Upper lobe of right lung (tissue), 1 donor: Measurements from ENCODE around the gene CNDP1. TPM values are rescaled to one million over a fixed set of nuclear protein-coding genes. Genes with fewer than 3 reads are reported as not detected.

Experiments used
- ATAC-seq: fragments of 200-7000 bp; cut with Tn5 transposase; one replicate; pipeline ENCODE4 v1.9.1; 2020; ENCODE audit warnings: mild to moderate bottlenecking, moderate library complexity
- DNase-seq: peaks from one replicate; pipeline ENCODE4 v3.0.0-alpha.2; 2020
- H3K27ac ChIP-seq: fragments of 200-600 bp; one replicate; pipeline ENCODE4 v1.8.0; 2022
- H3K27me3 ChIP-seq: fragments of 200-600 bp; one replicate; pipeline ENCODE4 v1.8.0; 2022; ENCODE audit warnings: mild to moderate bottlenecking
- H3K36me3 ChIP-seq: fragments of 200-600 bp; one replicate; pipeline ENCODE4 v1.8.0; 2022
- H3K4me1 ChIP-seq: fragments of 200-600 bp; one replicate; pipeline ENCODE4 v1.8.0; 2022
- H3K4me3 ChIP-seq: fragments of 200-600 bp; one replicate; pipeline ENCODE4 v1.8.0; 2022; ENCODE audit warnings: mild to moderate bottlenecking
- H3K9me3 ChIP-seq: fragments of 200-600 bp; one replicate; pipeline ENCODE4 v1.8.0; 2022
- CTCF ChIP-seq: fragments of 200-600 bp; IDR thresholded peaks from one replicate; pipeline ENCODE4 v1.8.0; 2022; ENCODE audit warnings: antibody characterized with exemption
- intact Hi-C: fragments of 100-400 bp; cut with DNase I; formaldehyde crosslinking; loops from one replicate; pipeline ENCODE4 v1.11.0; 2022
- total RNA-seq: library from RNA; stranded (reverse); fragmentation: NEBNext Ultra II Directional; extraction: Animal tissue kit (Norgen Biotek cat#: 25700); gene quantifications from one replicate; pipeline ENCODE4 v1.2.1, GENCODE V29; 2021
- donor health status: DM: no; HTN: yes; CAD: no; lungs with severe emphysema.

Gene CNDP1
- total RNA-seq, 1 donor from 2014 or later: not detected

- ATAC-seq: peak; percentile 66
- no peaks in the 10 kb centered on the region for H3K36me3 ChIP-seq
- intact Hi-C loops: no loop called here
- H3K4me1 ChIP-seq: peaks cover 35% of the 10 kb centered on the region
- H3K4me3 ChIP-seq: peak overlapping the region; percentile 73
- H3K27ac ChIP-seq: peak overlapping the region; percentile 100
- no peak for TF ChIP-seq CTCF
- no peaks in the 10 kb centered on the region for H3K9me3 ChIP-seq
- peak; percentile 87 for DNase-seq
- no peaks in the 10 kb centered on the region for H3K27me3 ChIP-seq
Measured at GRCh38 chr18:74597034-74597661, 62.8 kb downstream of the CNDP1 start.

- H3K36me3 ChIP-seq: no peaks in the 10 kb centered on the region
- TF ChIP-seq CTCF: no peak
- peak within 1 kb of the TSS; percentile 73 for H3K4me3 ChIP-seq
- H3K27me3 ChIP-seq: no peaks in the 10 kb centered on the region
- intact Hi-C loops: no loop called here
- no peaks in the 10 kb centered on the region for H3K9me3 ChIP-seq
- peaks cover 35% of the 10 kb centered on the region for H3K4me1 ChIP-seq
- peak; percentile 95 for ATAC-seq
- DNase-seq: peak; percentile 95
- peak within 1 kb of the TSS; percentile 100 for H3K27ac ChIP-seq
Measured at GRCh38 chr18:74597662-74598349, 63.5 kb downstream of the CNDP1 start, which contains the start of gene ZNF407. Gene ZNF407, plus strand, starts transcription at chr18:74597870. Its CDS starts 33,150 bp downstream, at chr18:74631020.

- H3K27me3 ChIP-seq: no peaks in the 10 kb centered on the region
- TF ChIP-seq CTCF: no peak
- peak overlapping the region; percentile 73 for H3K4me3 ChIP-seq
- peak overlapping the region; percentile 100 for H3K27ac ChIP-seq
- H3K36me3 ChIP-seq: no peaks in the 10 kb centered on the region
- intact Hi-C loops: no loop called here
- H3K9me3 ChIP-seq: no peaks in the 10 kb centered on the region
- DNase-seq (peak; percentile 88), ATAC-seq (peak; percentile 64)
- H3K4me1 ChIP-seq: peaks cover 35% of the 10 kb centered on the region
Measured at GRCh38 chr18:74598350-74599001, 64.2 kb downstream of the CNDP1 start.

GRCh38 chr18:74604361-74604760 lies 70.1 kb downstream of the CNDP1 start:
- intact Hi-C loops: no loop called here
- H3K36me3 ChIP-seq: no peaks in the 10 kb centered on the region
- no peak for DNase-seq
- no peak overlapping the region for H3K27ac ChIP-seq
- H3K9me3 ChIP-seq: no peaks in the 10 kb centered on the region
- H3K4me1 ChIP-seq: peaks cover 8% of the 10 kb centered on the region
- no peak for ATAC-seq
- no peak overlapping the region for H3K4me3 ChIP-seq
- TF ChIP-seq CTCF: no peak
- no peaks in the 10 kb centered on the region for H3K27me3 ChIP-seq

- Histone ChIP-seq H3K4me1 (peaks cover 4% of the 10 kb centered on the region), H3K9me3 (no peaks in the 10 kb centered on the region), H3K36me3 (no peaks in the 10 kb centered on the region), H3K27me3 (no peaks in the 10 kb centered on the region), H3K4me3 (no peak overlapping the region), H3K27ac (no peak overlapping the region)
- DNase-seq (no peak), ATAC-seq (peak; percentile 66)
- no peak for TF ChIP-seq CTCF
- intact Hi-C loops: no loop called here
Measured at GRCh38 chr18:74604774-74605173, 70.5 kb downstream of the CNDP1 start.
